Measurements from ENCODE around the gene PUS1. TPM values are rescaled to one million over a fixed set of nuclear protein-coding genes. Genes with fewer than 3 reads are reported as not detected.

PUS1 gene
- total and polyA plus RNA-seq, 9 of the 15 experiments (the other 6 are each of a cell fraction or from before 2014, with no cell fraction given) = 1.9 to 90.8 (median 30.0) TPM

GRCh38 chr12:131928711-131929580 is at the start of gene PUS1 (continued):
- TF ChIP-seq CREM (IDR thresholded peaks at IDR 0.05; ENCODE audit: low read depth) = peak; percentile 72
- TF ChIP-seq PRPF4 (IDR thresholded peaks at IDR 0.05; ENCODE audit: insufficient read depth, low read depth, low read length, poor library complexity, severe bottlenecking) = peak; percentile 54
- TF ChIP-seq ILK (tag; IDR thresholded peaks at IDR 0.05; ENCODE audit: borderline replicate concordance, low read depth) = no peak
- TF ChIP-seq RNF219 (CRISPR knock-in tag; IDR thresholded peaks at IDR 0.05) = no peak
- TF ChIP-seq KDM5B (IDR thresholded peaks at IDR 0.05; ENCODE audit: insufficient replicate concordance, low read depth, low read length) = peak; percentile 88
- no peak for TF ChIP-seq MLX (CRISPR knock-in tag; conservative IDR thresholded peaks at IDR 0.05)
- peak; percentile 86 for TF ChIP-seq SUPT5H (IDR thresholded peaks at IDR 0.05)
- TF ChIP-seq XRCC3 (IDR thresholded peaks at IDR 0.05) = no peak
- no peak for TF ChIP-seq ZNF79 (CRISPR knock-in tag; IDR thresholded peaks at IDR 0.05; ENCODE audit: low read depth)
- TF ChIP-seq BRD9 (IDR thresholded peaks at IDR 0.05; ENCODE audit: low read depth, partially characterized antibody) = no peak
- TF ChIP-seq ZNF224 (CRISPR knock-in tag; IDR thresholded peaks at IDR 0.05) = no peak
- peak; percentile 93 for TF ChIP-seq PCBP1 (IDR thresholded peaks at IDR 0.05; ENCODE audit: low read depth, low read length, poor library complexity, severe bottlenecking)
- TF ChIP-seq SMAD3 (CRISPR knock-in tag; conservative IDR thresholded peaks at IDR 0.05) = 0 out of 2 replicates have a peak, but pooled peaks have one; percentile 15
- no peak for TF ChIP-seq ZNF184 (CRISPR knock-in tag; IDR thresholded peaks at IDR 0.05)
- no peak for TF ChIP-seq ZKSCAN1 (IDR thresholded peaks at IDR 0.05; ENCODE audit: low read depth, low read length)
- TF ChIP-seq ZNF551 (CRISPR knock-in tag; IDR thresholded peaks at IDR 0.05) = no peak
- no peak for TF ChIP-seq ZFP1 (CRISPR knock-in tag; IDR thresholded peaks at IDR 0.05)
- TF ChIP-seq NCOA2 (IDR thresholded peaks at IDR 0.05; ENCODE audit: partially characterized antibody in 2 of 2) = no peak
- TF ChIP-seq NR0B1 (IDR thresholded peaks at IDR 0.05; ENCODE audit: partially characterized antibody) = no peak
- TF ChIP-seq CEBPB (tag; IDR thresholded peaks at IDR 0.05) = no peak
- TF ChIP-seq MYNN (IDR thresholded peaks at IDR 0.05) = no peak
- no peak for TF ChIP-seq MYNN (CRISPR knock-in tag; IDR thresholded peaks at IDR 0.05)
- peak; percentile 55 for TF ChIP-seq CCNT2 (IDR thresholded peaks at IDR 0.05; ENCODE audit: borderline replicate concordance, extremely low read depth, insufficient read length, low read depth, low read length)
- TF ChIP-seq MEF2D (tag; conservative IDR thresholded peaks at IDR 0.05; ENCODE audit: low read depth) = no peak
- no peak for TF ChIP-seq EWSR1 (IDR thresholded peaks at IDR 0.05; ENCODE audit: borderline replicate concordance, low read depth, partially characterized antibody)
- no peak for TF ChIP-seq BMI1 (IDR thresholded peaks at IDR 0.05; ENCODE audit: low read length)
